Activated CD8-positive, alpha-beta memory T cell treated with anti-CD3 and anti-CD28 coated beads, Interleukin-2, amount 50 U/mL, for 48 hours (primary cell): ENCODE results near the gene LAMC2.
"Not testable (repeated sequence)": the region's sequence is repeated elsewhere in the genome, so short reads cannot be mapped to it uniquely, and the experiment has no call there.

Experiments
- DNase-seq: peaks from one replicate; pipeline ENCODE4 v3.0.0-alpha.2; 2020

The LAMC2 gene

GRCh38 chr1:183239793-183240525 lies 53.9 kb downstream of the LAMC2 start:
- DNase-seq, result no peak

GRCh38 chr1:183240526-183240825 lies 54.4 kb downstream of the LAMC2 start:
- no peak for DNase-seq

- not testable (repeated sequence) for DNase-seq
Measured at GRCh38 chr1:183240853-183241252, 54.8 kb downstream of the LAMC2 start.

DNA sequence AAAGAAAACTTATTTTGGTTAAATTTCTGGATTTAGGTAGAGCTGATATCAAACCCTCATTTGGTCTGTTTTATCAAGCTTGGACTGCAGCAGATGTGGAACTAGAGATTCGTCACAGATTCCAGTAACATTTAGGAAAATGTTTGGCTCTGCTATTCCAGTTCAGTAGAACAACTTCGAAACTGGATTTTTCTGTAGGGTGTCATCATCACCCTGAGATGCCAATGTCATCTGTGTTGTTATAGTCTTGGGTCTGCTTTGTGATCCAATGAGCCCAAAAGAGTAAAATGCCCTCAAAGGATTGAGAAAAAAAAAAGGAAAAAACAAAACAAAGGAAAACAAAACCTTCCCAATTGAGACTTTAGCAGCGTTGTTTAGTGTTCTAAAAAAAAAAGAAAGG lies 55.4 kb downstream of the LAMC2 start:
- DNase-seq, result no peak

GRCh38 chr1:183242556-183242955 lies 56.5 kb downstream of the LAMC2 start:
- DNase-seq, result no peak

- no peak for DNase-seq
Measured at GRCh38 chr1:183243161-183244050, 57.3 kb downstream of the LAMC2 start.

GRCh38 chr1:183244466-183244865 lies 58.4 kb downstream of the LAMC2 start:
- no peak for DNase-seq

GRCh38 chr1:183245357-183245756 lies 59.3 kb downstream of the LAMC2 start:
- DNase-seq, result no peak

- no peak for DNase-seq
Measured at GRCh38 chr1:183246436-183246835, 60.4 kb downstream of the LAMC2 start.

GRCh38 chr1:183247066-183247465 lies 61.0 kb downstream of the LAMC2 start:
- no peak for DNase-seq

DNA sequence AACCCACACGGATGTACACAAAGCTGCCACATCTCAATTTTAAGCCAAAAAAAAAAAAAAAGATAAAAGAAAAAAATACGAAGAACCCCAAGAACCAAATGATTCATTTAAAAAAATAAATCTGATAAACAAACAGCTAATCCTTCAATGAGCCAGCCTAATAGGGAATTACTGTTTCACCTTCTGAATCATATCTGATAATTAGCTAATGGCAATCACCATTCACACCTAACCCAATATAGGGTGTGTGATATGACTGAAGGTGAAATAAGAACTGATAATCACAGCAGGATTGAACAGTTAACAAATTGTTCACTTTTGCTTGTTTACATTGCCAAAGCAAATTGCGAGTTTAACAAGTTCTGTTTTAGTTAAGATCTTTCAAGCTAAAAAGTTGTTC lies 61.4 kb downstream of the LAMC2 start:
- no peak for DNase-seq

GRCh38 chr1:183247931-183248330 lies 61.9 kb downstream of the LAMC2 start:
- no peak for DNase-seq

DNA sequence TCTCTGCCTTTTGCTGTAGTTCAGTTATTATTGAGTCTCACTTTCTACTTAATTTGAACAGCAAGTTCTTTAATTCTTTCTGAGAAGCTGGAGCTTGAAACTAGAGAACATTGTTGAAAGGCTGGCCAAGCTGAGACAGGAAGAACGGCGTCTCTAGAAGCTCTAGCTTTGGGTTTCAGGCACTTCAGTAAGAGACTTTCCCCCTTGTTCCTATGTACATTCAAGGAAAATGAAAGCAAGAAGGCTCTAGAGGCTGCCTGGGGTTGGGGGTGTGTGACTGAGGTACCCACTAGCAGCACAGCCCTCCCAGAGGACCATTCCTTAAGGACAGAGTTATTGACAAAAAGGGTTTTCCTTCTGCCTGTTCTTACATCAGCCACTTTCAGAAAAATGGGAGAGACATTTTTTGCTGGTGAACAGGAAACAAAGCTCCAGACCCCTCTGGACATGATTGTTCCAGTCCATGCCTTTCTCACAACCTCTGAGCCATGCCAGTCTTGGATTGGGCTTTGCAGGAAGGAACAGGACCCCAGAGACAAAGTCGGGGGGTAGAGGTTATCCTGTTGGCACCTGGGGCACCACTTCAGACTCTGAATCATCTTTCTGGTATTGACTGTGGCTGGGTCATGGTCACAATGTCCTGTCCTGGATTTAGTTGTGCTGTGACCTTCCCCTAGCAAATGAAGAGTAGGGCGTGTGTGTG lies 63.1 kb downstream of the LAMC2 start:
- DNase-seq, result no peak

GRCh38 chr1:183249941-183250452 lies 63.9 kb downstream of the LAMC2 start:
- DNase-seq, result no peak

- DNase-seq, result no peak
Measured at GRCh38 chr1:183251101-183251958, 65.3 kb downstream of the LAMC2 start.

DNA sequence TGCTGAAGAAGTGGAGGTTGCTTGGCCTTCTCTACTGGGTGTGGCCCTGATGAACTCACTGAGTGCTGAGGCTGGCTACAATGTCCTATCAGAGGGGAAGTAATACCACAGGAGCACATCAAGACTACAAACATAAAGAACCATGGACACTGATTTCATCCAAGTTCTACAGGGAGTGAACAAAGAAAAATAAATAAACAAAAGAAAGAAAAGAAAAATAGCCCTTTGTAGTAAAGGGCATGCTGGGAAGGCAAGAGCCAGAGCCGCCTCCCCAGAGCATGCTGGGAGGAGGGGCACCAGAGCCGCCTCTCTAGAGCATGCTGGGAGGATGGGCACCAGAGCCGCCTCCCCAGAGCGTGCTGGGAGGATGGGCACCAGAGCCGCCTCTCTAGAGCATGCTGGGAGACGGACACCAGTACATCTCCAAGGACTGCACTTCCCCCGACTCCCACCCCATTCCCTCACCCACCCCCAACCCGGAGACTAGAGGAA lies 65.9 kb downstream of the LAMC2 start:
- no peak for DNase-seq

GRCh38 chr1:183255073-183255472 lies 69.0 kb downstream of the LAMC2 start:
- DNase-seq, result no peak

DNA sequence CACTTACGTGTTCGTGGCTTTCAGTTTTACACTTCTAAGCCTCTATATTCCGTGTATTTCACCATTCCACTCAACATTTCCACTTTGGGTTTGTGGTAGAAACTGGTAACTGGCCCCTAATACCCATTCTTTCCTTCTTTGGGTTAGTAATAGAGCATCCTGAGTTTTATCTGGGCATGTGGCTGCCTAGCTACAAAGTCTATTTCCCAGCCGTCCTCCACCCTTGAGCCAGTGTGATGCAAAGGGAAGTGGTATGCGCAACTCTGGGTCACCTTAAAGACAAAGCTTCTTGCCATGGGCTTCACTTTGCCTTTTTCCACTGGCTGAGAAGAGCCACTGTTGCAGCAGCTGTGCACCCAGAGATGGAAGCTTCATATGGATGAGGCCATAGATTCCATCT lies 73.9 kb downstream of the LAMC2 start:
- DNase-seq, result no peak

- no peak for DNase-seq
Measured at GRCh38 chr1:183262628-183263200, 76.7 kb downstream of the LAMC2 start.

DNA sequence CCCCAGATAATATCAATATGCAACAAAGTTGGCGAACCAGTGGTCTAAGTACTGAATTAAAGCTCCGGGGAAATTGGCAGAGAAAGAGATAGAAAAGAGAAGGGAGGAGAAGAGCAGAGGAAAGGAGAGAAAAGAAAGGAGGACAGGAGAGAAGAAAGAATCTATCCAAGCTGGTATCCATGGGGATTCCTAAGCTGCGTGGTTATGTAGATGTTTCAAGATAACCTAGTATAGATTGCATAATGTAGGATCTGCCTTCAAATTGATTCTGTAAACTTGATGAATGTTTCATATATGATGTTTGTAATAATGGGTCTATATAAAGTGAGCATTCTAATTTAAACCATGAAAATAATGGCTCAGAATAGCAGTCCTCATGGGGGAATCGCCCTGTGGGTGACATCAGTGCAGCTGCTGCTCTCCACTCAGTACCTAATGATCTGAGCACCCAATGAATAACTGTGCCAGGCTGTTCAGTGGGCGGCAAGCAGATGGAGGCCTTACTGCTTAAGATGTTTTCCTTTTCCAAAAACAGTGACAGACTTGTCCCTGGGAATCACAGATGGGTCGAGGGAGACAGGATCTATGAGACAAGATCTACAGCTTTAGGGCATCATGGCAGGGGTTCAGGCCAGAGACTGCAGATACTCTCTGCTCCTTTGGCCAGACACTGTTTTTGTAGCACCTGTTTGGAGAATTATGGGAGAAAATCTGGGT lies 78.0 kb downstream of the LAMC2 start:
- no peak for DNase-seq
